IgD-negative memory B cell (primary cell): ENCODE measurements around the gene SH3GL3. TPM values are rescaled to one million over a fixed set of nuclear protein-coding genes. Genes with fewer than 3 reads are reported as not detected.

Source experiments
- H3K27ac Mint-ChIP-seq, 3 donors: one replicate each; pipeline ENCODE4 v1.8.0; 2020 to 2022; ENCODE audit warnings: mild to moderate bottlenecking in 3 of 3, mixed read lengths in 3 of 3, moderate library complexity in 1 of 3
- H3K27me3 Mint-ChIP-seq: one replicate; pipeline ENCODE4 v1.8.0; 2021; ENCODE audit warnings: mixed read lengths
- H3K36me3 Mint-ChIP-seq: one replicate; pipeline ENCODE4 v1.8.0; 2020; ENCODE audit warnings: mild to moderate bottlenecking, mixed read lengths
- H3K4me1 Mint-ChIP-seq, 3 donors: one replicate each; pipeline ENCODE4 v1.8.0; 2020 to 2022; ENCODE audit warnings: mixed read lengths in 3 of 3, mild to moderate bottlenecking in 1 of 3
- H3K4me3 Mint-ChIP-seq, 4 donors: one replicate each; pipeline ENCODE4 v1.8.0; 2020 to 2022; ENCODE audit warnings: mild to moderate bottlenecking in 4 of 4, mixed read lengths in 4 of 4, moderate library complexity in 3 of 4
- H3K9me3 Mint-ChIP-seq, 3 donors: one replicate each; pipeline ENCODE4 v1.8.0; 2020 to 2021; ENCODE audit warnings: mixed read lengths in 3 of 3, mild to moderate bottlenecking in 1 of 3
- polyA plus RNA-seq: library from polyadenylated mRNA; unstranded; fragments of 300-500 nt; fragmentation: Illumina TruSeq; gene quantifications from one replicate; pipeline ENCODE4 v1.2.3, GENCODE V29; 2021

Gene SH3GL3
- polyA plus RNA-seq, 1 donor from 2014 or later: not detected

DNA sequence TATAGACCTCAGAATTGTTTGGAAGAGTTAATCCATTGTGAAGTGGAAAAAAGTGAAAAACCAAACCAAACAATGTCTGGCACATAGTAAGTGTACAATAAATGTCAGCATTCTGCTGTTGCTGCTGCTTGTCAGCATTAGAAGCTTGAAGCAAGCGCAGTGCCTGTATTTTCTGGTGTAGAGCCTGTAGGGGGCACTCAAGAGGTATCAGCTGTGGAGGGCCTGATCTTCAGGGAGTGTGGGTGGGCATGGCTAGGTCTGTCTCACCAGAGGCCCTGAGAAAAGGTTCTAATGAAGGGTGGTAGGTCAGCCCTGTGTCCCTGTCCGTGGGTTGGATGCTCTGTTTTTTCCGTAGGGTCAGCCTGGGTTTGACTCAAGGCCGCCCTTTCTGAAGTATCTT is 210.4 kb downstream of the SH3GL3 start:
- peaks cover 0 to 1% (median 0%) of the 10 kb centered on the region in 3 donors for H3K4me1 Mint-ChIP-seq
- H3K4me3 Mint-ChIP-seq: no peak overlapping the region
- H3K27me3 Mint-ChIP-seq: peaks cover 13% of the 10 kb centered on the region
- H3K36me3 Mint-ChIP-seq: no peaks in the 10 kb centered on the region
- H3K9me3 Mint-ChIP-seq: peaks cover 2 to 4% (median 3%) of the 10 kb centered on the region in 3 donors
- H3K27ac Mint-ChIP-seq: no peak overlapping the region

DNA sequence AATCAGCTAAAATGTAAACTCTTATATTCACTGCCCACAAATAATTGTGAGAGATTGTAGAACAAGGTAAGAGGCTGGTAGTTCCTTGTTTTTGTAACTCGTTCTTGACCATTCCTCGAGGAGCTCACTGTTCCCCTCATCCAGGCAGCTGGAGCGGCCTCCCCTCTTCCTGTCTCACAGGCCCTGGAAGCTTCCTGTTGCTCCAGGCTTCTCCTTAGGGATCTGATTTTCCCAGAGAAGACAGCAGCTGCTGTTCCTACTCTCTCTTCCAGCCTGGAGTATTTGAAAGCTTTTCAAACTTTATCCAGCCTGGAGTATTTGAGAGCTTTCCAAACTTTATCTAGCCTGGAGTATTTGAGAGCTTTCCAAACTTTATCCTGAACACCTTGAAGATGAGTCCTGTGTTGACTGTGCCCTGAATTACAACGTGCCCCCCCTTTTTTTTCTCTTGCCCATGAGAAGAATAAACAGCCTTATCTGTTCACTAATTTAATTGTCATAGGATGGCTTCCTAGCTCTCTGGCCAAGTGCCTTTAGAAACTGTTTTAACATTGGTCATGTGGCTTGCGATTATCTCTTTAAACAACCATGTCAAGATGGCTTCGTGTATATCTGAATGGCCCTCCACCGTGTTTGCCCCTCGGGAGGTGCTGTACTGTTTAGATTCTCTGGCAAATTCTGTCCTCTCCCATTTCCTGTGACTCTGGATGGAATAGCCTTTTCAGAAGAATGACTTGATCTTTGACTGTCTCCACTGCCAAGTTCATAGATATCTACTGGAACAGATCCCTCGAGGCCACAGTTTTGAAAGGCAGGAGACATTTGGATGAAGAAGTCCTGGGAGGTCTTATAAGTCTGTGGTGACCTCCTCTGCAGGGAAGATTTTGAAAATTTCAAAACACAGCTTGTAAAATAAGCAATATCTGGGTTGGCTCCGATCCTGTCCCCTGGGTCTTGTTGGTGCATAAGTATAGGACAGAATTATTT is 211.6 kb downstream of the SH3GL3 start:
- Mint-ChIP-seq H3K4me1 (no peaks in the 10 kb centered on the region), H3K4me3 (no peak overlapping the region), H3K27ac (no peak overlapping the region), H3K36me3 (no peaks in the 10 kb centered on the region), H3K27me3 (peaks cover 5% of the 10 kb centered on the region), H3K9me3 (peaks cover 2 to 4% (median 2%) of the 10 kb centered on the region in 3 donors)

DNA sequence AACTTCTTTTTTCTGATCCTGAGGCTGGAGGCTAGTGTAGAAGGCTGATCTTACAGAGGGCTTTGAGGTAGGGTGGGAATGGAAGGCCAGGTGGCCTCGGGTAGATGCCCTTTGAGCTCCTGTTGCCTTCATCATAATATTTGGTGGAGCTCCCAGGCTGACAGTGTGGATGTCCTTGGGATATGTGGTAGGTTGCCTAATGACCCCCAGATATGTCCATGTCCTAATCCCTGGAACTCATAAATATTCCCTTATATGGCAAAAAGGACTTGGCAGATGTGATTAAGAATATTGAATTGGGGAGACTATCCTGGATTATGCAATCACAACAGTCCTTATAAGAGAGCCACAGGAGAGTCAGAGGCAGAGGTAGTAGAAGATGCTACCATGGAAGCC is 212.3 kb downstream of the SH3GL3 start:
- Mint-ChIP-seq H3K4me1 (no peaks in the 10 kb centered on the region), H3K9me3 (peaks cover 2 to 4% (median 4%) of the 10 kb centered on the region in 3 donors), H3K27me3 (peaks cover 4% of the 10 kb centered on the region), H3K27ac (no peak overlapping the region), H3K36me3 (no peaks in the 10 kb centered on the region), H3K4me3 (no peak overlapping the region)

DNA sequence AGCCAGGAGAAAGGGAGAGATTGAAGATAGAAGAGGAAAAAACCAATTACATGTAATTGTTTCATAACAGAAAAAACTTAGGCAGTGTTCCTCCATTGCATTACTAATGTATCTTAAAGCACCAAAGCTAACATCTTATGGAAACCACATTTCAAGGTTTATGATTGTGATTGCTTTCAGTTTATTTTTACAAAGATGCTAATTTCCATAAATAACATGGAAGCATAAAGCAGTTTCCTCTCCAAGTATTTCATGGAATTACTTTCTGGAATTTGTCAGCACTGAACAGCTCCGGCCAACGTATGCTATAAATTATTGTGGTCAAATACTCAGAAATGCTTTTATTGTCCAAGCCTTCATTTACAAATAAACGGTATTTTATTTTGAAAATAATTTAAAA is 218.3 kb downstream of the SH3GL3 start:
- Mint-ChIP-seq H3K4me1 (no peaks in the 10 kb centered on the region), H3K9me3 (peaks cover 0 to 6% (median 3%) of the 10 kb centered on the region in 3 donors), H3K4me3 (no peak overlapping the region), H3K27ac (no peak overlapping the region), H3K36me3 (no peaks in the 10 kb centered on the region), H3K27me3 (no peaks in the 10 kb centered on the region)

Other genes starting within 250 kb of the SH3GL3 start
- 0.01 TPM for gene HDGFL3, start 239.5 kb upstream of the SH3GL3 start, polyA plus RNA-seq
- not detected for gene BNC1, start 162.7 kb upstream of the SH3GL3 start, polyA plus RNA-seq
- gene ADAMTSL3, start 206.8 kb downstream of the SH3GL3 start, polyA plus RNA-seq: not detected